Caco-2 (cell line): ENCODE results near the gene PPARGC1A. TPM values are rescaled to one million over a fixed set of nuclear protein-coding genes. Genes with fewer than 3 reads are reported as not detected.

Experiments
- BruUV-seq: library from RNA; stranded (reverse); fragments of 400-500 nt; replicated peaks from 2 replicates; lab custom pipeline; 2021; lab: Mats Ljungman, UMichigan
- CTCF ChIA-PET: fragments of 300-600 bp; sonication (Branson Sonifier 250); formaldehyde crosslinking; loops from one replicate; lab custom pipeline; 2022; ENCODE audit warnings: antibody characterized with exemption; lab: Charles Lee
- POLR2A ChIA-PET: fragments of 300-600 bp; sonication (Branson Sonifier 250); formaldehyde crosslinking; loops from one replicate; lab custom pipeline; 2022; ENCODE audit warnings: antibody characterized with exemption; lab: Charles Lee
- DNase-seq, 2 experiments: peaks; one replicate each; pipeline versions ENCODE4 v3.0.0 to v3.0.0-alpha.2; 2020 to 2022
- H3K27me3 ChIP-seq: replicated peaks from 2 replicates; pipeline ENCODE4 v1.6.0; 2011; ENCODE audit warnings: low read length; ENCODE audit not compliant: control insufficient read depth, insufficient read depth
- H3K36me3 ChIP-seq: 2 replicates; pipeline ENCODE4 v1.5.1; 2011; ENCODE audit warnings: low read length; ENCODE audit not compliant: control insufficient read depth, insufficient read depth
- H3K4me1 ChIP-seq: fragments of 250-450 bp; sonication (Bioruptor Pico); 2 replicates; pipeline ENCODE4 v1.5.1; 2020; ENCODE audit warnings: mild to moderate bottlenecking
- H3K4me3 ChIP-seq: 2 replicates; pipeline ENCODE4 v1.5.1; 2011; ENCODE audit warnings: low read depth, mild to moderate bottlenecking, control low read depth, low read length
- H3K9me3 ChIP-seq: fragments of 250-450 bp; sonication (Bioruptor Pico); 2 replicates; pipeline ENCODE4 v1.5.1; 2020; ENCODE audit warnings: mild to moderate bottlenecking, moderate library complexity
- H3K27ac Mint-ChIP-seq: one replicate; pipeline ENCODE4 v1.8.0; 2022; ENCODE audit warnings: mixed read lengths; ENCODE audit not compliant: unreplicated experiment
- H3K27me3 Mint-ChIP-seq: one replicate; pipeline ENCODE4 v1.8.0; 2022; ENCODE audit warnings: mixed read lengths; ENCODE audit not compliant: insufficient read depth, unreplicated experiment
- H3K36me3 Mint-ChIP-seq: one replicate; pipeline ENCODE4 v1.8.0; 2022; ENCODE audit warnings: mild to moderate bottlenecking, mixed read lengths; ENCODE audit not compliant: insufficient read depth, unreplicated experiment
- H3K4me1 Mint-ChIP-seq: one replicate; pipeline ENCODE4 v1.8.0; 2022; ENCODE audit warnings: low read depth, mixed read lengths; ENCODE audit not compliant: unreplicated experiment
- H3K4me3 Mint-ChIP-seq: one replicate; pipeline ENCODE4 v1.8.0; 2022; ENCODE audit warnings: mild to moderate bottlenecking, moderate library complexity, mixed read lengths; ENCODE audit not compliant: unreplicated experiment
- H3K9me3 Mint-ChIP-seq: one replicate; pipeline ENCODE4 v1.8.0; 2022; ENCODE audit warnings: mixed read lengths; ENCODE audit not compliant: unreplicated experiment
- CTCF ChIP-seq, 2 experiments: fragments of 200-600 bp in 1 of 2; IDR thresholded peaks; 1 replicate in 1 of 2; 2 replicates in 1 of 2; pipeline versions ENCODE4 v1.5.1 to v1.8.0; 2011 to 2022; ENCODE audit warnings: antibody characterized with exemption in 1 of 2, control low read depth in 1 of 2, inconsistent platforms in 1 of 2, low read depth in 1 of 2, low read length in 1 of 2, mild to moderate bottlenecking in 1 of 2, moderate library complexity in 1 of 2; ENCODE audit not compliant: insufficient read depth in 1 of 2, severe bottlenecking in 1 of 2, unreplicated experiment in 1 of 2
- intact Hi-C: fragments of 100-400 bp; cut with micrococcal nuclease; formaldehyde crosslinking; loops from one replicate; pipeline ENCODE4 v1.10.0; 2022; ENCODE audit not compliant: unreplicated experiment
- total RNA-seq: library from RNA; stranded (reverse); gene quantifications from 2 replicates; pipeline ENCODE4 v1.2.3, GENCODE V29; 2022

Gene PPARGC1A
- total RNA-seq, 1 experiment from 2014 or later: not detected

- ChIA-PET CTCF (no interaction called here), POLR2A (no interaction called here)
- no peak overlapping the region for H3K4me3 Mint-ChIP-seq
- no peaks in the 10 kb centered on the region for H3K9me3 Mint-ChIP-seq
- no peak for TF ChIP-seq CTCF (IDR thresholded peaks at IDR 0.05; ENCODE audit: insufficient read depth in 1 of 2, low read depth in 1 of 2, low read length in 1 of 2, severe bottlenecking in 1 of 2, unreplicated experiment in 1 of 2)
- DNase-seq: no peak
- no TSS peak for BruUV-seq
- no peak overlapping the region for H3K27ac Mint-ChIP-seq
- no peaks in the 10 kb centered on the region for H3K36me3 Mint-ChIP-seq
- peaks cover 13% of the 10 kb centered on the region for H3K27me3 Mint-ChIP-seq
- Histone ChIP-seq H3K9me3 (no peaks in the 10 kb centered on the region), H3K36me3 (no peaks in the 10 kb centered on the region), H3K4me3 (no peak overlapping the region), H3K27me3 (no peaks in the 10 kb centered on the region), H3K4me1 (no peaks in the 10 kb centered on the region)
- intact Hi-C loops: no loop called here
- peaks cover 6% of the 10 kb centered on the region for H3K4me1 Mint-ChIP-seq
Measured at GRCh38 chr4:23882976-23883531, 6.8 kb downstream of the PPARGC1A start.

- H3K4me1 Mint-ChIP-seq: peaks cover 6% of the 10 kb centered on the region
- no TSS peak for BruUV-seq
- H3K36me3 Mint-ChIP-seq: no peaks in the 10 kb centered on the region
- TF ChIP-seq CTCF (IDR thresholded peaks at IDR 0.05; ENCODE audit: insufficient read depth in 1 of 2, low read depth in 1 of 2, low read length in 1 of 2, severe bottlenecking in 1 of 2, unreplicated experiment in 1 of 2): no peak
- POLR2A ChIA-PET: no interaction called here
- H3K27me3 ChIP-seq: no peaks in the 10 kb centered on the region
- H3K4me3 ChIP-seq: no peak overlapping the region
- no peak overlapping the region for H3K27ac Mint-ChIP-seq
- no peak for DNase-seq
- H3K4me3 Mint-ChIP-seq: no peak overlapping the region
- H3K27me3 Mint-ChIP-seq: peaks cover 13% of the 10 kb centered on the region
- no peaks in the 10 kb centered on the region for H3K4me1 ChIP-seq
- intact Hi-C loops: no loop called here
- H3K9me3 ChIP-seq: no peaks in the 10 kb centered on the region
- CTCF ChIA-PET: no interaction called here
- no peaks in the 10 kb centered on the region for H3K9me3 Mint-ChIP-seq
- no peaks in the 10 kb centered on the region for H3K36me3 ChIP-seq
Measured at GRCh38 chr4:23881674-23882337, 8.0 kb downstream of the PPARGC1A start.

- POLR2A ChIA-PET: no interaction called here
- Mint-ChIP-seq H3K4me3 (no peak overlapping the region), H3K4me1 (peaks cover 6% of the 10 kb centered on the region)
Measured at GRCh38 chr4:23881052-23881501, 8.8 kb downstream of the PPARGC1A start.

More at GRCh38 chr4:23881052-23881501, 8.8 kb downstream of the PPARGC1A start:
- Mint-ChIP-seq H3K9me3 (no peaks in the 10 kb centered on the region), H3K27me3 (peaks cover 13% of the 10 kb centered on the region), H3K27ac (no peak overlapping the region), H3K36me3 (no peaks in the 10 kb centered on the region)
- no peak for DNase-seq
- TF ChIP-seq CTCF (IDR thresholded peaks at IDR 0.05; ENCODE audit: insufficient read depth in 1 of 2, low read depth in 1 of 2, low read length in 1 of 2, severe bottlenecking in 1 of 2, unreplicated experiment in 1 of 2): no peak
- Histone ChIP-seq H3K9me3 (no peaks in the 10 kb centered on the region), H3K4me3 (no peak overlapping the region), H3K4me1 (no peaks in the 10 kb centered on the region), H3K36me3 (no peaks in the 10 kb centered on the region), H3K27me3 (no peaks in the 10 kb centered on the region)
- intact Hi-C loops: no loop called here
- no TSS peak for BruUV-seq
- CTCF ChIA-PET: no interaction called here
